Uterus (tissue), 2 donors: ENCODE results near the gene BLACAT1.

Experiments
- CTCF ChIP-seq, 4 experiments: fragments of 200-600 bp in 2 of 4; fragments of 450-650 bp in 2 of 4; sonication (generic) in 2 of 4; IDR thresholded peaks; one replicate each; pipeline ENCODE4 v1.5.1; 2016 to 2019; ENCODE audit warnings: antibody characterized with exemption in 4 of 4, mild to moderate bottlenecking in 2 of 4, moderate library complexity in 1 of 4
- POLR2A ChIP-seq, 2 donors: fragments of 450-650 bp; IDR thresholded peaks; one replicate each; pipeline ENCODE4 v1.6.1; 2016; ENCODE audit warnings: antibody characterized with exemption in 2 of 2, mild to moderate bottlenecking in 1 of 2, moderate library complexity in 1 of 2

- no peak for TF ChIP-seq CTCF (IDR thresholded peaks at IDR 0.05)
- no peak for TF ChIP-seq POLR2A (IDR thresholded peaks at IDR 0.05)
Observed at GRCh38 chr1:205474571-205474970, 18.7 kb upstream of the BLACAT1 start.
